Omental fat pad (tissue), 4 donors: ENCODE results near the gene RNASEL. TPM values are rescaled to one million over a fixed set of nuclear protein-coding genes. Genes with fewer than 3 reads are reported as not detected.

Source experiments
- ATAC-seq: fragments of 150-250 bp; one replicate; pipeline ENCODE4 v1.9.1; 2016; ENCODE audit warnings: mild to moderate bottlenecking, moderate library complexity; ENCODE audit not compliant: low FRiP score
- DNase-seq: peaks from one replicate; pipeline ENCODE4 v3.0.0-alpha.2; 2019; ENCODE audit warnings: low spot score
- CTCF ChIP-seq, 3 donors: fragments of 450-650 bp; IDR thresholded peaks; one replicate each; pipeline ENCODE4 v1.5.1; 2016 to 2017; ENCODE audit warnings: antibody characterized with exemption in 3 of 3, mild to moderate bottlenecking in 3 of 3, moderate library complexity in 2 of 3
- total RNA-seq, 4 donors: library from RNA; depleted of rRNA; stranded (reverse); fragments of >200 nt; gene quantifications; one replicate each; pipeline ENCODE4 v1.1.0, GENCODE V29; 2016

RNASEL gene
- total RNA-seq, 4 donors from 2014 or later: 4.8 to 12.6 (median 9.4) TPM

- no peak for DNase-seq
- no peak for TF ChIP-seq CTCF (IDR thresholded peaks at IDR 0.05)
- ATAC-seq: no peak
Measured at GRCh38 chr1:182570611-182570970, 18.5 kb downstream of the RNASEL start.

- DNase-seq: no peak
- no peak for TF ChIP-seq CTCF (IDR thresholded peaks at IDR 0.05)
- ATAC-seq: no peak
Measured at GRCh38 chr1:182569939-182570610, 19.0 kb downstream of the RNASEL start.

GRCh38 chr1:182568647-182569284 is 20.3 kb downstream of the RNASEL start:
- no peak for ATAC-seq
- TF ChIP-seq CTCF (IDR thresholded peaks at IDR 0.05): no peak
- DNase-seq: no peak

- TF ChIP-seq CTCF (IDR thresholded peaks at IDR 0.05): no peak
- DNase-seq (no peak), ATAC-seq (no peak)
Measured at GRCh38 chr1:182567629-182568028, 21.4 kb downstream of the RNASEL start.

GRCh38 chr1:182565537-182565936 is 23.5 kb downstream of the RNASEL start:
- no peak for TF ChIP-seq CTCF (IDR thresholded peaks at IDR 0.05)
- DNase-seq (no peak), ATAC-seq (no peak)

GRCh38 chr1:182564406-182565004 is 24.6 kb downstream of the RNASEL start:
- ATAC-seq (no peak), DNase-seq (no peak)
- TF ChIP-seq CTCF (IDR thresholded peaks at IDR 0.05): no peak

- no peak for TF ChIP-seq CTCF (IDR thresholded peaks at IDR 0.05)
- DNase-seq (no peak), ATAC-seq (no peak)
Measured at GRCh38 chr1:182563095-182563494, 26.0 kb downstream of the RNASEL start.
